Muscle of arm (tissue), 14 donors: ENCODE results near the gene RWDD3. TPM values are rescaled to one million over a fixed set of nuclear protein-coding genes. Genes with fewer than 3 reads are reported as not detected.

Source experiments
- DNase-seq: peaks from one replicate; pipeline ENCODE4 v3.0.0-alpha.2; 2013
- long read RNA-seq, 11 donors: transcript quantifications; one replicate each; lab custom pipeline, GENCODE V29; 2026
- polyA plus RNA-seq, 12 donors: library from polyadenylated mRNA; unstranded; fragments of 120-200 nt; gene quantifications; one replicate each; pipeline ENCODE4 v1.2.1, GENCODE V29; 2013; ENCODE audit not compliant: insufficient read length in 12 of 12

RWDD3 gene, protein sequence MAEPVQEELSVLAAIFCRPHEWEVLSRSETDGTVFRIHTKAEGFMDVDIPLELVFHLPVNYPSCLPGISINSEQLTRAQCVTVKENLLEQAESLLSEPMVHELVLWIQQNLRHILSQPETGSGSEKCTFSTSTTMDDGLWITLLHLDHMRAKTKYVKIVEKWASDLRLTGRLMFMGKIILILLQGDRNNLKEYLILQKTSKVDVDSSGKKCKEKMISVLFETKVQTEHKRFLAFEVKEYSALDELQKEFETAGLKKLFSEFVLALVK
- 10 to 100 TPM in 11 of 12 donors, not detected in 1; 25.8 to 51.9 (median 36.7) TPM for polyA plus RNA-seq
- long read RNA-seq, donor 1, partial matches to known transcripts, result 11 of 19 reads
- long read RNA-seq, donor 1, other reads (novel, unspliced or antisense), result 0 of 19 reads
- long read RNA-seq, donor 2, transcript RWDD3-202 (4 exons, 1,235 nt), result major isoform, 6 of 19 reads
- long read RNA-seq, donor 2, partial matches to known transcripts, result 7 of 19 reads
- long read RNA-seq, donor 2, other reads (novel, unspliced or antisense), result 0 of 19 reads
- long read RNA-seq, donor 3, partial matches to known transcripts, result 0 of 8 reads
- long read RNA-seq, donor 3, other reads (novel, unspliced or antisense), result 0 of 8 reads
- long read RNA-seq, donor 4, partial matches to known transcripts, result 0 of 5 reads
- long read RNA-seq, donor 4, other reads (novel, unspliced or antisense), result 0 of 5 reads
- long read RNA-seq, donor 5, partial matches to known transcripts, result 0 of 16 reads
- long read RNA-seq, donor 5, other reads (novel, unspliced or antisense), result 10 of 16 reads
- long read RNA-seq, donor 6, partial matches to known transcripts, result 0 of 8 reads
- long read RNA-seq, donor 6, other reads (novel, unspliced or antisense), result 0 of 8 reads
- long read RNA-seq, donor 7, partial matches to known transcripts, result 0 of 5 reads
- long read RNA-seq, donor 7, other reads (novel, unspliced or antisense), result 0 of 5 reads
- long read RNA-seq, donor 8, partial matches to known transcripts, result 0 of 16 reads
- long read RNA-seq, donor 8, other reads (novel, unspliced or antisense), result 7 of 16 reads
- long read RNA-seq, donor 9, partial matches to known transcripts, result 0 of 5 reads
- long read RNA-seq, donor 9, other reads (novel, unspliced or antisense), result 0 of 5 reads
- long read RNA-seq, donor 10, transcript RWDD3-202 (4 exons, 1,235 nt), result major isoform, 5 of 18 reads
- long read RNA-seq, donor 10, partial matches to known transcripts, result 0 of 18 reads
- long read RNA-seq, donor 10, other reads (novel, unspliced or antisense), result 6 of 18 reads
- long read RNA-seq, donor 11, partial matches to known transcripts, result 0 of 8 reads
- long read RNA-seq, donor 11, other reads (novel, unspliced or antisense), result 0 of 8 reads

DNA sequence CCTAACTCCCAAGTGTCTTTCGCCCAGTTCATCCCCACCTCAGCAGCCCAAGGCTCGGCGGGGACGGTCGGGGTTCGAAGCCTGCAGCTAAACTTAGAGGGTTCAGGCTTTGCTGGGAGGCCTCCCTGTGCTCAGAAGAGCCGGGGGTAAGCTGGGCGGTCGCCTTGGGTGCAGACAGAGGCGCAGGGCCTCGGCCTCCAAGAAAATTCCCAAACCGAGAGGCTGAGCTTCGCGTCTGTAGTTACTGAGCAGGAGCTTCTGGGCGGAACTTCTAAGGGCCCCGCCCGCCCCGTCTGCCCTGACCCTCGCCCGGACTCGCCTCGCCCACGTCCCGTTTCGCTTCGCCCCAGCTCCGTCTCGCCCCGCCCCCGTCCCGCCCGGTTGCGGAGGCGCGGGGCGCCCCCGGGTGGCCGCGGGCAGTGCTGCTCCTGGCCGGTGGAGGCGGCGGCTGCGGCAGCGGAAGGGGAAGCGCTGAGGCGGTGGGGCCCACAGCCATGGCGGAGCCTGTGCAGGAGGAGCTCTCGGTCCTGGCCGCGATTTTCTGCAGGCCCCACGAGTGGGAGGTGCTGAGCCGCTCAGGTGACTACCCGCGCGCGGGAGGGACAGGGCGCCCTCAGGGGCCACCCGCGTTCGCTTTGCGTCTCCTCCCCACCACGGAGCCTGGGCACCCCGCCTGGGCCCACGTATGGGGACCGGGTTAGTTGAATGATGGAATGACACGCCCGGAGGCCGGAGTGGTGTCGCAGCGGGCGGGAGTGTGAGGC, at the start of gene RWDD3:
Gene RWDD3, plus strand, starts transcription at position 474 of the 764 bp plus-strand sequence. Its CDS starts 21 bp downstream, at position 495.
- peak; percentile 90 for DNase-seq

DNA sequence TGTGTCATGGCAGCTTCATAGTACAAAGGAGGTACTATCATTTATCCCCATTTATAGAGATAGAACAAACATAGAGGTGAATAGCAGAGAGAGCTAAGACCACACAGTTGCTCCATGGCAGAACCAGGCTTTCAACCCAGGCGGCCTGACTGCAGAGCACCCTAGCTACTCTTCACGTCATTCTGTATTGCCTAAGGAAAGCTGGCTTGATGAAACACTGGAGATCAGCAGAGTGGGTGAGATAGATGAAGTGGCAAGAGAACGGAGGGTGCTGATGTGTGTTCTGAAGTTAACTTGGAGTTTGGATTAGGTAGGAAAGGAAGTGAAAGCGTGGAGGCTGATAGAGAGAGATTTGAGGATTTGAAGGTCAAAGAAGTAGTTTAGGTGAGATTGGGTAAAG, 47.9 kb upstream of the RWDD3 start:
- no peak for DNase-seq

DNA sequence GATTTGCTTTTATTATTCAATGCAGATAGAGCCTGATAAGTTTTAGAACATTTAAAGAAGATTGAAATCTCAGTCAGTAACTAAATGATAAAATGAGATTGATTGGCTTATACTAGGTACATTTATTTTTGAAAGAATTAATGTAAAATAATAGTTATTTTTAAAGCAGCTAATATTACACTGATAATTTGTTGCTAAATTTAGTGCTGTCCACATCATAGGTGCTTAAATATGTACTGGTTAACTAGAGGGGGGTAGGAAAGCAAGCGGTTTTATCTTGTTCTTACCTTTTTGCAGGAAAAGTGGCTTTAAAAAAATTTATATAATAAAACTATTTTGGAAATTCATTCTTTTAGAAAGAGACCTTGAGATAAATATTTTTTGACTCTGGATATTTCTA, 40.4 kb upstream of the RWDD3 start:
- no peak for DNase-seq

DNA sequence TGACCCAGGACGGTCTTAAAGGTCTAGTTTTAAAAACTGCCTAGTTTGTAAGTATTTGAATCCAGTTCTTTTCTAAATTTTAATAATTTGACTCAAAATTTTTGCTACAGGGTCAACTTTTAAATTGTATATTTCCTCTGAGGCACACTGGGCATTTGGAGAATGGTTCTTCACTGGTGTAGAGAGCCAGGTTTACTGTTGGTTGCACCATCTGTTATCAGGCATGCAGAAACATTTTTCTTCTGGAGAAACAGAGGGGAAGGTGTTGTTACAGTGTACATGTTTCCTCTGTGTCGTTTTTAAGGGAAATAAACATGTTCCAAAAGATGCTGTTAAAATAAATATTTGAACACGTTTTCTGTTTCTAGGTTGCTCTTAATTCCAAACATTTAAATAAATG, 39.0 kb upstream of the RWDD3 start:
- DNase-seq, result no peak

DNA sequence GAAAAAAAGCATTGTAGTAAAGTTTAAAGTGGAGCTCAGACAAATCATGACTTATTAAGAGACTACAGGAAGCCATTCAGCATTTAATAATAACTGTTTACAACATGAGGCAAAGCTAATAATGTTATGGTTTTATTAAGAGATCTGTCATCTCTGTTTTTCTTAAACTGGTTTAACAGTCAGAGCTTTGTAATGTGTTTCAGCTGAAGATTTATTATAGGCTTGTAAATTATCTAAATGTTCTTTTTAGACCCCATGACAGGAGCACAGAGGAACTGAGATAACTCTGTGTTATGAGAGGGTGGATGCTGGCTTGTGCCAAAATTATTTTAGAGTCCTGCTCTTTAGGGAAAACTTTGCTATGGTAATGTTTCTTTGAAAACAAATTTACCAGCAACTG, 38.0 kb upstream of the RWDD3 start:
- DNase-seq, result no peak

DNA sequence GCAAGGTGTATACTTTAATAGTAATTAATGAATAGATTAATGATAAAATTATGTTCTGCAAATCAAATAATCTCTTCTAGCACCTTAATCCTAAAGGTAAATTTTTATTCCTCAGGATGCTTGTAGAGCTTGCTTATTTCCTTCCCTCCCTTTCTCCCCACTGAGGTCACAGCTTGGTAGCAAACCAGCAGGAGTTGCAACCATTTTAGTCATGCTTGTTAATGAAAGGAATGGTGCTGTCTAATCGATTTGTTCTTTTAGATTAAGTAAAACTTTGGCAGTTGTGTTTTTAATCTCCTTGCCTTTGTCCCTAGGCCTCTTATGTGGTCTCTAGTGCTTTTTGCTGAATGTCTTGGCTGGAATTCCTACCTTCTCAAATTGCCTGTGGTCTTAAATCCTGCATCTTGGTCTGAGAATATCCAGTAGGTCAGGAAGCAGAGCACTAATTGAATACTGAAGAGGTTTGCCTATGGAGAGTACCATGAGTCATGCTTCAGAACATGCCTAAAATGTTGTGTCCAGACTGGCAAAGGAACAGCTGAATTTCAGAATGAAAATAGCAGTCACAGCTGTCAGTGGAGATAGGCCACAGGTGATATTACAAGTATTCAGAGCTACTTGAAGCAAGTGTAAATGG, 36.3 kb upstream of the RWDD3 start:
- peak; percentile 9 for DNase-seq

DNA sequence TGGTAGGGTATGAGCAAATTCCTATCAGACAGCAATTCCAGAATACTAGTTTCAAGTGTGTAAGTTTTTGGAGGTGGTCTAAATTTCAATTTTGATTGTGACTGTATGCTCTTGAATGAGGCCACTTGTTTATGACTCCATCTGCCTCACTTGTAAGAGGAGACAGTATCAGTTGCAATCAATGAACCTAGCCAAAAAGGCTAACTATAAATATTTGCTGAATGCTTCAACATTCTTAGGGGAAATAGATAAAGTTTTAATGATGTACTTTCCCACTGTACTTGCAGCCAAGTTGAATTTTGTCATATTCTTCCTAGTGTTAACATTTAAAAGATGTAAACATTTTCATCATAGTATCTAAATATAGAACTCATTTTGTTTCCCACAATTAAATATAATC, 32.1 kb upstream of the RWDD3 start:
- DNase-seq, result no peak

DNA sequence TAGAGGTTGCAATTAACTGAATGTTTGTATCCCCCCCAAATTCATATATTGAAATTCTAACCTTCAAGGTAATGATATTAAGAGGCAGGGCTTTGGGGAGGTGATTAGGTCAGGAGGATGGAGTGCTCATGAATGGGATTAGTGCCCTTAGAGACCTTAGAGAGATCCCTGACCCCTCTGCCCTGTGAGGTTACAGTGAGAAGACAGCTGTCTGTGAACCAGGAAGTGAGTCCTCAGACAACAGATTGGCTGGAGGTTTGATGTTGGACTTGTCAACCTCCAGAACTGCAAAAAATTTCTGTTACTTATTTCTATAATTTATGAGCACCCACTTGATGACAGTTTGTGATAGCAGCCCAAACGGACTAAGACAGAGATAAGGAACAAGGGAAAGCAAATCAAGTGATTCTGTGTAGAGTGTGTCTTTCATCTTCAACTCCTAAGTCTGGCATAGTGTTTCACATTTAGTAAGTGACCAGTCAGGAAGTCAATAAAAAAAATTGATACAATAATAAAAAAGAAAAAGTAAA, 30.0 kb upstream of the RWDD3 start:
- DNase-seq, result no peak

DNA sequence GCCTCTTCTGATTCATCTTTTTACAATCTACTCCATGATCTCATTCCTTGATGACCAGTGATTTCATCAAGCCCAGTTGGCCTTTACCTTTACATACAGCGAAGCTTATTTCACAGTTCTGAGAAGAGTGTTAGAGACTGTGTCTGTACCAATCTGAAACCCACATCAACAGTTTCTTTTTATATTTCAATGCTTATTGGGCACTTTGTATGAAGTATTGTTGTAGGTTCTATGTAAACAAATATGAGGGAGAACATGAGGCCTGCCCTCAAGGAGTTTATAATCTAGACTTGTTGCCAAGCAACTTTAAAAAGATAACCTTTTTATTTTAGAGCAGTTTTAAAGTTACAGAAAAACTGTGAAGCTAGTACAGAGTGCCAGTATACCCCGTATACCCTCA, 27.5 kb upstream of the RWDD3 start:
- no peak for DNase-seq

DNA sequence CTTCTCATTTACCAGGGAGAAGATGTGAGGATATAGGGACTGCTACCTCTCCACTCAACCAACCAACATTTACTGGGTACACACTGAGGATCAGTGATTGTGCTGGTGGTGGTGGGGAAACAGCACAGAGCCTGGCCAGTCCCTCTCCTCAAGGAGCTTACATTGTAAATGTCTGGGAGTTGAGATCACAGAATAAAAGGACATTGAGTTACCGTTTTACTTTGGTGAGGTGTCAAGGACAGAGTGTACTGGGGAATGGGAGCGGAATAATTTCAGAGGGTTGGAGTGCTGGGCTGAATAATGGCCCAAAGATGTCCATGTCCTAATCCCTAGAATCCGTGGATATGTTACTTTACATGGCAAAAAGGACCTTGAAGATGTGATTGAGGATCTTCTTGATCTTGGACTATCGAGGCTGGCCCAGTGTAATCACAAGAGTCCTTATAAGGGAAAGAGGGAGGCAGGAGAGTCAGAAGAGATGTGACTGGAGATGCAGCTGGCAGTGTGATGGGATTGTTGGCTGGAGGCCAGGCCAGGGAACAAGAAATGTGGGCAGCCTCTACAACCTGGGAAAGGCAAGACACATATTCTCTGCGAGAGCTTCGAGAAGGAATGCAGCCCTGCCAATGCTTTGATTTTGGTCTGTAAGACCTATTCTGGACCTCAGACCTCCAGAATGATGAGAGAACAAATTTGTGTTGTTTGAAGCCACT, 26.6 kb upstream of the RWDD3 start:
- DNase-seq, result no peak

DNA sequence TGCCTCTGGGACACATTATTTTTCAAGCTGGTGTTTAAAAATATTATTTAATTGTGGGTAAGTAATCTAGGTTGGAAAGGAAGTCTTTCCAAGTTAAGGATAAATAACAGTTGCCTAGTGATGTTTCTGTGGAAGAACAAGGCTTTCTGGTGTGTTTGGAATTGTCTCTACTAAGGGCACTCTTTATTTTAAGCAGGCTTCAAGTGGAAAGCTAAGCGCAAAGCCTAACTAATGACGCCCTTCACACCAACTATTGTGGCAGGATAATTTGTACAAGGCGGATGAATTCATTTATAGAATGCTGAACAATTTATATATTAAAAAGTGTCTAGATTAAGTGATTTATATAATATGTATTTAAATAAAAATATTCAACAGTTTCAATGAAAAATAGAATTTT, 25.1 kb upstream of the RWDD3 start:
- DNase-seq, result no peak

DNA sequence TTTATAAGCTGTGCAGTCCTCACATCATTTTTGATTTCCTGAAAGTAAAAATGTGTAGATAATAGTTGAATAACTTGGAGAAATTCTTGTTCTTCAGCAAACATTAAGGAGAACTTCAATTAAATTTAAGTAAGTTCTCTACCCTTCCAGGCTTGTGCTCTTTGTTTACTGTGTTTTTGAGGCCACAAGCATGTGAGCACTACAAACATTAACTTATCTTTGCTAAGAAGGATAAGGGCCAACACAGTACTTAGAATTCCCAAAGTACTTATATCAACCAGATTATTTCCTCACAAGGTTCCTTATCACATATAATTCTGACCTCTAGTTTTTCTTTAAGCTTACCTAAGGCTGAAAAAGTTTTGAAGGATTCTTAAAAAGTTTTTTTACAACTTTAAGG, 24.7 kb upstream of the RWDD3 start:
- no peak for DNase-seq

DNA sequence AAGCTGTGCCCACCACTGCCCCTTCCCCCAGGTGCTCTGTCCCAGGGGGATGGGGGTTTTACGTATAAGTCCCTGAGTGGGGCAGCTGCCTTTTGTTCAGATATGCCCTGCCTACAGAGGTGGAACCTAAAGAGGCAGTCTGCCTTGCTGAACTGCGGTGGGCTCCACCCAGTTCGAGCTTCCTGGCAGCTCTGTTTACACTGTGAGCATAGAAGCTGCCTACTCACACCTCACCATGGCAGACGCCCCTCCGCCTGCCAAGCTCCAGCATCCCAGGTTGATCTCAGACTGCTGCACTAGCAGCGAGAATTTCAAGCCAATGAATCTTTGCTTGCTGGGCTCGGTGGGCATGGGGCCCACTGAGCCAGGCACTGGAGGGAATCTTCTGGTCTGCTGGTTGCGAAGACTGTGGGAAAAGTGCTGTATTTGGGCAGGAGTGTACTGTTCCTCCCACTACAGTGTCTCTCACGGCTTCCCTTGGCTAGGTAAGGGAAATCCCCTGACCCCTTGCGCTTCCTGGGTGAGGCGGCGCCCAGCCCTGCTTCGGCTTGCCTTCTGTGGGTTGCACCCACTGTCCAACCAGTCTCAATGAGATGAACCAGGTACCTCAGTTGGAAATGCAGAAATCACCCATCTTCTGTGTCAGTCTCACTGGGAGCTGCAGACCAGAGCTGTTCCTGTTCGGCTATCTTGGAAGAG, 17.6 kb upstream of the RWDD3 start:
- DNase-seq, result no peak

DNA sequence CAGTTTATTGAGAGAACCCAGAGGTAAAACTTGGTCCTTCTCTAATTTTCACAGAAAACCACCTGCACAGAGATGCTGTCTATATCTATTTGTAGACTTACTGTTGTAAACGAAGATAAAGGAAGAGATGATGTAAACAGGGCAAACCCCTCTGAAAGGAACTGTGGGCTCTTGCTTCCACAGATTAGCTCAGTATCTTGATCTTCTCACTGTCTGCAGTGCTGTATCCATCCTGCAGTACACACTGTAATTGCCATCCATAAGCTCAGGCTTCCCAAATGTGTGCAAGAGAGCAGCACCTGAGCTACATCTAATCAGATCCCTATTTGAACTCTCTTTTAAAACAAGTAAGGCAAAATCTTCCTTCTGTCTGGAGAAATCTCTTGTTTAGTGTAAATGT, 16.6 kb upstream of the RWDD3 start:
- no peak for DNase-seq

DNA sequence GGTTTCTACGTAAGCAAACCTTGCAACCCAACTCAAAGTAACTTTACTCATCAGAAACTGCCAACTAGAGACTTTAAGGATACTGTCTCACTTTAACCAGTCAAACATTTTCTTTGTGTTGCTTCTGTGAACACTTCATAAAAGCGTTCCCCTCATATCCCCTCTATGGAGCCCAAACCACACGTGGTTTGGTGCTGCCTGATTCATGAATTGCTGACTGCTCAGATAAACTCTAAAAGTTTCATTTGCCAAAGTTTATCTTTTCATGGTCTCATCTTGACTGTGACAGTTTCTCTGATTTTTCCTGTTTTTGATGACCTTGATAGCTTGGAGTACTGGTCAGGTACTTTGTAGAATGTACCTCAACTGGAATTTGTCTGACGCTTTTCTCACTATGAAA, 14.6 kb upstream of the RWDD3 start:
- no peak for DNase-seq

DNA sequence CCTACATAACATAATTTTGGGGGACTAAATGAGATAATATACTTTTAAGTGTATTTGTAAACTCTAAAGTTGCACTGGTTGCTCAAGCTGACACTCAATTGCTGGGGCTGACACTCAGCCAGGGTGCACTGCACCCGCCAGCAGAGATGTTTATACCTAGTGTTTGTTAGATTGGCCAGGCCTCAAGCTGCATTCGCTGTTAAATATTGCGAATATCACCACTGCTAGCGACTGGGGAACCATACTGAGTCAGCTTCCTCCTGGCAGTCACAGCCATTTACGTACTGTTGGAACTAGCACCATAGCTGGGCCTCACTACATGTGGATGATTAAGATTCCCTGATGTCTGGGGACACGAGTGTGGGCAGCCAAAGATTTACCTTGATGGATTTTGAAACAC, 12.7 kb upstream of the RWDD3 start:
- no peak for DNase-seq

DNA sequence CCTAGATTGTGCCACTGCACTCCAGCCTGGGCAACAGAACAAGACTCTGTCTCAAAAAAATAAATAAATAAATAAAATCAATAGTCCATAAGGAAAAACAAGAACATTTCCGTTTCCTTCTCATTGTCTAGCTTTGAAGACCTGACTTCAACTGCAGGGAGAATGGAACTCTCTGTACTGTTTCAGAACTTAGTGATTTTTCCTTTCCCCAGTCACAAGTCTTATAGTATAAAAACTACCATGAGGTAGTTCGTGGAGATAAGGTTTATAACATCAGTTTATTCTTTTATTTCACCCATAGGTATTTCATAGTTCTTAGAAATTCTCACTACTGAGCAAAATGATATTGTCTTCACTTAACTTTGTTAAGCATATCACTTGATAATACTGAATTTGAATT, 11.4 kb upstream of the RWDD3 start:
- no peak for DNase-seq

DNA sequence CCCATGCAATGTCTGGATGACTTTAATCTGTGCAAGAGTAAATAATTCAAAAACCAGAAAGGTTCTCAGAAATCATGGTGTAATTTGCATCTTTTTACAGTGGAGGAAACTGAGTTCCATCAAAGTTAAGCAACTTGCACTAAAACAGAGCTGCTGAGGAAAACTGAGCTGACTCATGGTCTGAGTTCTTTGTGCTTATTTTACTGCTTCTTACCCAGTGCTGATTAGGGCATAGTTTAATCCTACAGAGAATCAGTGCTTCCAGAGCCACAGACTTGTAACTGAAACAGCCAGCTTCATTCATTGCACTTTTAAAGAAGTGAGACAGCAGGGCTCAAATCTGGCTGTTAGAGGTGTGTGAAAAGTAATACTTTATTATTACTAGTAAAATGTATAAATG, 10.9 kb upstream of the RWDD3 start:
- no peak for DNase-seq
